SU-DHL-6 (cell line): ENCODE measurements around the gene APOF.

Source experiments
- EZH2phosphoT487 ChIP-seq: fragments of 200-600 bp; sonication (generic), shearing (Covaris generic); conservative IDR thresholded peaks from 2 replicates; pipeline ENCODE4 v1.6.1; 2018; ENCODE audit warnings: mild to moderate bottlenecking, antibody characterized with exemption, low read length, moderate library complexity, mixed read lengths
- TF ChIP-seq, protein P1 (sequence below): fragments of 200-600 bp; sonication (generic); IDR thresholded peaks from one replicate; pipeline ENCODE4 v1.5.1; 2017; ENCODE audit warnings: antibody characterized with exemption, mild to moderate bottlenecking, low read length, moderate library complexity; ENCODE audit not compliant: insufficient read depth, poor library complexity, severe bottlenecking

DNA sequence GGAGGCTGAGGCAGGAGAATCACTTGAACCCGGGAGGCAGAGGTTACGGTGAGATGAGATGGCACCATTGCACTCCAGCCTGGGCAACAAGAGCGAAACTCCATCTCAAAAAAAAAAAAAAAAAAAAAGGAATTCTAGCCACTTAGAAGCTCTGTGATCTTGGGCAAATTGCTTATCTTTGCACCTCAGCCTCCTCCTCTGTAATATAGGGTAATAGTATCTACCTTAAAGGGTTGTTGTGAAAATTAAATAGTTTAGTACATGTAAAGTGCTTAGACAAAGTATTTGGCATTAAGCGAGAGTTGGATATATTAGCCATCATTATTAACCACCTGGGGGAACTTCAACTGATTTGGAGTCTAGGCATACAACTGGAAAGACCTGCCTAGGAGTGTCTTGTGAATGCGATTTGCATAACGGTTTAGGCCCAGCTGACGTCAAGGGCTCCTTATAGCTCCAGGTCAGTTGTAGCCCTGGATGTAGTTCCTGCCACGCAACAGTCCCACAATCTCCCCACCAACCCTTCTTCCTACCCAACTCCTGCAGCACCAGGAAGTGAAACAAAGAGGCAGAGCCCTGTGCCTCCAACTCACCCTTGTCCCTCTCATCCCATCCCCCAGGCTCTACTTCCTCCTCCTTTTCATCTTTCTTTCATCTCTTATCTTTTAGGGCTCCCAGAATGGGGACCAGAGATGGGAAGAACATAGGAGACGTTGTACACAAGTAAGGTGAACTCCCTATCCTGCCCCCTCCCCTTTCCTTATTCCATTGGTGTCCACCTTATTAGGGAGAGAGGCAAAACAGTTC is 26.1 kb downstream of the APOF start:
- TF ChIP-seq, protein P1, sequence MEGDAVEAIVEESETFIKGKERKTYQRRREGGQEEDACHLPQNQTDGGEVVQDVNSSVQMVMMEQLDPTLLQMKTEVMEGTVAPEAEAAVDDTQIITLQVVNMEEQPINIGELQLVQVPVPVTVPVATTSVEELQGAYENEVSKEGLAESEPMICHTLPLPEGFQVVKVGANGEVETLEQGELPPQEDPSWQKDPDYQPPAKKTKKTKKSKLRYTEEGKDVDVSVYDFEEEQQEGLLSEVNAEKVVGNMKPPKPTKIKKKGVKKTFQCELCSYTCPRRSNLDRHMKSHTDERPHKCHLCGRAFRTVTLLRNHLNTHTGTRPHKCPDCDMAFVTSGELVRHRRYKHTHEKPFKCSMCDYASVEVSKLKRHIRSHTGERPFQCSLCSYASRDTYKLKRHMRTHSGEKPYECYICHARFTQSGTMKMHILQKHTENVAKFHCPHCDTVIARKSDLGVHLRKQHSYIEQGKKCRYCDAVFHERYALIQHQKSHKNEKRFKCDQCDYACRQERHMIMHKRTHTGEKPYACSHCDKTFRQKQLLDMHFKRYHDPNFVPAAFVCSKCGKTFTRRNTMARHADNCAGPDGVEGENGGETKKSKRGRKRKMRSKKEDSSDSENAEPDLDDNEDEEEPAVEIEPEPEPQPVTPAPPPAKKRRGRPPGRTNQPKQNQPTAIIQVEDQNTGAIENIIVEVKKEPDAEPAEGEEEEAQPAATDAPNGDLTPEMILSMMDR = no peak
- no peak for TF ChIP-seq EZH2phosphoT487
